Psoas muscle (tissue), 8 donors: ENCODE results near the gene PPAT. TPM values are rescaled to one million over a fixed set of nuclear protein-coding genes. Genes with fewer than 3 reads are reported as not detected.

Experiments used
- ATAC-seq, 4 donors: fragments of 200-7000 bp; cut with Tn5 transposase; one replicate each; pipeline ENCODE4 v1.9.1; 2020; ENCODE audit warnings: moderate library complexity in 3 of 4, mild to moderate bottlenecking in 2 of 4
- DNase-seq, 2 donors: peaks; one replicate each; pipeline ENCODE4 v3.0.0-alpha.2; 2020
- H3K27ac ChIP-seq: fragments of 200-600 bp; one replicate; pipeline ENCODE4 v1.8.0; 2022
- H3K27me3 ChIP-seq, 3 donors: fragments of 200-600 bp in 1 of 3; one replicate each; pipeline versions ENCODE4 v1.6.1 to v1.8.0; 2013 to 2022; ENCODE audit warnings: low read length in 2 of 3, mild to moderate bottlenecking in 2 of 3, moderate library complexity in 1 of 3; ENCODE audit not compliant: insufficient read depth in 3 of 3
- H3K36me3 ChIP-seq, 2 donors: fragments of 200-600 bp in 1 of 2; one replicate each; pipeline versions ENCODE4 v1.6.1 to v1.8.0; 2013 to 2022; ENCODE audit warnings: low read depth in 1 of 2, mild to moderate bottlenecking in 1 of 2, moderate library complexity in 1 of 2; ENCODE audit not compliant: insufficient read depth in 1 of 2
- H3K4me1 ChIP-seq: fragments of 200-600 bp; one replicate; pipeline ENCODE4 v1.8.0; 2022
- H3K4me3 ChIP-seq: fragments of 200-600 bp; one replicate; pipeline ENCODE4 v1.8.0; 2022; ENCODE audit warnings: mild to moderate bottlenecking
- H3K9me3 ChIP-seq: fragments of 200-600 bp; one replicate; pipeline ENCODE4 v1.8.0; 2022
- CTCF ChIP-seq: fragments of 200-600 bp; IDR thresholded peaks from one replicate; pipeline ENCODE4 v1.8.0; 2022; ENCODE audit warnings: antibody characterized with exemption
- WGBS, 3 donors: extraction: QIAGEN DNeasy Blood & Tissue Kit; methylation state at CpG; one replicate each; pipeline versions ENCODE4 v1.1.6 to v1.1.7; 2013; 5-methylcytosine and 5-hydroxymethylcytosine counted together
- intact Hi-C, 2 donors: fragments of 100-400 bp; cut with DNase I; formaldehyde crosslinking; loops; one replicate each; pipeline versions ENCODE4 v1.11.0 to v1.14.2; 2022
- polyA plus RNA-seq, 3 donors: library from polyadenylated mRNA; stranded (reverse); fragments of 200-250 nt; gene quantifications; one replicate each; pipeline ENCODE4 v1.2.3, GENCODE V29; 2013
- total RNA-seq, 4 donors: library from RNA; stranded (reverse); fragmentation: NEBNext Ultra II Directional in 2 of 4; extraction: Animal tissue kit (Norgen Biotek cat#: 25700) in 2 of 4; gene quantifications; one replicate each; pipeline versions ENCODE4 v1.2.1 to v1.2.4, GENCODE V29; 2021 to 2023
- donor health status: healthy with polysubstance abuse.
- donor health status: DM: no; HTN: no; CAD: no; lungs with moderate emphysema.
- donor health status: Bipolar disorder and iron deficiency.
- donor health status: healthy.
- donor health status: DM: yes; HTN: yes; CAD: no.
- donor health status: DM: no; HTN: no; CAD: no.
- donor health status: DM: no; HTN: no; CAD: no.
- donor health status: DM: yes; HTN: yes; CAD: no.

Gene PPAT
- total and polyA plus RNA-seq, 7 donors, result 1.8 to 8.1 (median 5.8) TPM

- peak overlapping the region; percentile 75 for H3K4me3 ChIP-seq
- no peak for TF ChIP-seq CTCF
- peaks cover 33% of the 10 kb centered on the region for H3K4me1 ChIP-seq
- no peak for DNase-seq
- no peaks in the 10 kb centered on the region for H3K9me3 ChIP-seq
- peak overlapping the region; percentile 92 for H3K27ac ChIP-seq
- peaks cover 0 to 47% of the 10 kb centered on the region in 2 donors for H3K36me3 ChIP-seq
- 57 to 64% (median 59%) methylated on average over 10 of the region's 10 CpGs for WGBS, 3 donors
- no peak for ATAC-seq
- intact Hi-C loops, result no loop called here
- no peaks in the 10 kb centered on the region for H3K27me3 ChIP-seq
Measured at GRCh38 chr4:56465599-56466295, 30.3 kb upstream of the PPAT start.

- H3K4me3 ChIP-seq, result no peak overlapping the region
- H3K9me3 ChIP-seq, result no peaks in the 10 kb centered on the region
- peaks cover 0 to 47% of the 10 kb centered on the region in 2 donors for H3K36me3 ChIP-seq
- intact Hi-C loops, result no loop called here
- peaks cover 33% of the 10 kb centered on the region for H3K4me1 ChIP-seq
- ATAC-seq (no peak), DNase-seq (no peak)
- H3K27ac ChIP-seq, result no peak overlapping the region
- H3K27me3 ChIP-seq, result no peaks in the 10 kb centered on the region
- no peak for TF ChIP-seq CTCF
- WGBS, 3 donors, result 70 to 74% (median 70%) methylated on average over 3 of the region's 3 CpGs
Measured at GRCh38 chr4:56464581-56464980, 29.2 kb upstream of the PPAT start.

- no peak for TF ChIP-seq CTCF
Measured at GRCh38 chr4:56463711-56464110, 28.3 kb upstream of the PPAT start.

GRCh38 chr4:56462157-56462556 lies 26.7 kb upstream of the PPAT start:
- H3K4me3 ChIP-seq, result no peak overlapping the region
- no peaks in the 10 kb centered on the region for H3K27me3 ChIP-seq
- DNase-seq, result no peak
- H3K9me3 ChIP-seq, result no peaks in the 10 kb centered on the region
- no peak overlapping the region for H3K27ac ChIP-seq
- intact Hi-C loops, result loop anchor here in 1 of 2 donors (2.0 kb wide), 1 partner anchor 23 kb away; no protein-coding TSS in a partner anchor
- peaks cover 0 to 70% of the 10 kb centered on the region in 2 donors for H3K36me3 ChIP-seq
- TF ChIP-seq CTCF, result no peak
- H3K4me1 ChIP-seq, result peaks cover 22% of the 10 kb centered on the region
- ATAC-seq, result no peak

More at GRCh38 chr4:56463711-56464110, 28.3 kb upstream of the PPAT start:
- no peaks in the 10 kb centered on the region for H3K27me3 ChIP-seq
- DNase-seq (no peak), ATAC-seq (no peak)
- no peak overlapping the region for H3K27ac ChIP-seq
- no peaks in the 10 kb centered on the region for H3K9me3 ChIP-seq
- H3K4me1 ChIP-seq, result peaks cover 28% of the 10 kb centered on the region
- intact Hi-C loops, result loop anchor here in 1 of 2 donors (2.0 kb wide), 1 partner anchor 25 kb away; no protein-coding TSS in a partner anchor
- H3K4me3 ChIP-seq, result no peak overlapping the region
- 82 to 96% (median 90%) methylated on average over 5 of the region's 5 CpGs for WGBS, 3 donors
- H3K36me3 ChIP-seq, result peaks cover 0 to 55% of the 10 kb centered on the region in 2 donors
